DMS114 treated with DMSO at 0.1 percent for 48 hours (cell line): ENCODE measurements around the gene FRAS1.

Experiments
- DNase-seq: peaks from one replicate; lab custom pipeline; 2025; ENCODE audit not compliant: unreplicated experiment; lab: John Stamatoyannopoulos, UW

FRAS1 gene

DNA sequence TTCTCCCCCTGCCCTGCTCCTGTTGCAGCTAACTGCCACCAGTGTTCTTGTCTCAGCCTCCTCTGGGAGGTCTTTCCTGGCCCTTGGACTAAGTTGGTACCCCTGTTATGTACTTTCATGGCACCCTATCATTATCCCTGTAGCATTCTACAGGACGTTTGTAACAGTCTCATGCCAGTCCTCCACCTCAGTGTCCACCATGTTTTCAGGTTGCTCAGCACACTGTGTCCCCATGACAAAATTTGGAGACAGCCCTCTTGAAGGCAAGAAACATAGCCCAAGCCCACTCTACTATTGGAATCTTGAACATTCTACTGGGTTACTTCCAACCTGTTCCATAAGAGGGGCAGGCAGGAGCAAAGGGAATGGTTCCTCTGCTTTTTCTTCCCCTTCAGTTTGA, 300.0 kb downstream of the FRAS1 start:
- DNase-seq, result no peak

DNA sequence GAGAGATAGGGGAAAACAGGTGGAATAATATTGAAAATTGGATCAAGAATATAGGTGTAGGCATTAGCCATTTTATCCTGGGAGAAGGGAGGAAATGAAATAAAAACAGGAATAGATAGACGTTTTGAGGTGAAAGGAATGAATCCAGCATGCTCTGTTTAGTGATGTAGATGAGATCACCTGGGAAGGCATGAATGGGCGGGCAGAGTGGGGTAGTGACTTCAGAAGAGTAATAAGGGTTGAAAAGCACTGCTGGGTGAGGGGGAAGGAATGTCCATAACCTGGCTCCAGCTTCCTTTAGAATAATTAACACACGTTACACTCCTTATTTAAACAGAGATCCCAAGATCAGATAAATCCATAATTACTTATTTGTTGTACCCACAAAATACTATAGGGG, 303.3 kb downstream of the FRAS1 start:
- DNase-seq, result no peak

DNA sequence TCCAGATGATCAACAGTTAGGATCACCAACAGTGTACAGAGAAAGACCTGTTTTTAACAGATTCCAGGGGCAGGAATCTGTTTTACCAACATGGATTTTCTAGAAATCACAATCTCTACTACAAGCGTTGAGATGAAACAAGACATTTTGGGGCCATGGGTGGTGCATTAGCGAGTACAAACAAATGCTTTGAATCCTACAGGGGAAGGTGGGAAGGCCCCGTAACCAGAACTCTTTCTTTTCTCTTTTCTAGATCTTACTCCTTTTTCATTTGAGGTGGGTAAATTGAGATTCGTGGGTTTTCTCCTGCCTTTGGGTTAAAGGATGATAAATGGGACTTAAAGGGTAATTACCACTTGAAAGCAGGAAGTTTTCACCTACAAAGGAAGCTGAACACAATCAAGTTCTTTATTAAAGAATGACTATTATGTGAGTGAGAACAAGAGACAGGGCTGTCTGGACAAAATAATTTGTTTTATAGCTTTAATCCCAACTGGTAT, 304.5 kb downstream of the FRAS1 start:
- DNase-seq, result no peak

DNA sequence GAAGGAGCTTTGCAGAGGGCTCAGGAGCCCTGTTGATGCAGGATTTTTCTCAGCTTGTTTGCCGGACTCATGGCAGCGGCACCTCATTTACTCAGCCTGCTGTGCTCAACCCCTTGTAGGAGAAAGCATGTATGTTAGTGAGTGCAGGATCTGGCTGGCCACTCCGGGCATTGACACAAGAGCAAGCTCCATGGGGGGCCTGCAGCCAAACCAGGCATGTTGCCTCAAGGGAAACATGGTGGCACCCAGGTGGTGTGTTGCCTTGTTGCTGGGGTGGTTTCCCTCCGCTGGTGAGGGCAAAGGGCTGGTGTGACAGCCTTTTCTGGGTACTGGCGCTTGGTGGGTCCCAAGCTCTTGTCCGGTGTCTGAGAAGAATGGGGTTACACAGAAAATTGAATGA, 305.2 kb downstream of the FRAS1 start:
- no peak for DNase-seq

DNA sequence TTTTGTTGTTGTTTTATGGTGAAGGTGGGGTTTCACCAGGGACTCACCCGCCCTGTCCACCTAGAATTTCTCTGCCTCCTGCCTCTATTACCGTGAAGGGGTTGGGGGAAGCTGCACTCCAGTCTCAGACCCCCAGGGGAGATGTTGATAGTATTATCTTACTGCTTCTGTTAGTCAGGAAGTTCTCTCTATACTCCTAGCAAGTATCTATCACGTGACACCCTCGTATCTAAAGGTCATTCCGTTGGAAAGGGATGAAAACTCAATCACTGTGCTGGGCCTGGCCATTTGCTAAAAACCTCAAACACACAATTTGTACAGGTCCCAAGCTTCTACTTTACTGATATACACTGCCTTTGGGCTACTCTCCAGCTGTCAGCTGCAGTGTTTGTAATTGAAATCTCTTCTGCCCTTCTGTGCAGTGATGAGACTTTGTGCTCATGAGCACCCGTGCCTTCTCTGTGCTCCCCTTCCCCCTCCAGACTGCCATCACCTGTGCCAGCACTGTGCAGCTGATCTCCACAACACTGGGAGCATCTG, 306.0 kb downstream of the FRAS1 start:
- DNase-seq, result no peak

DNA sequence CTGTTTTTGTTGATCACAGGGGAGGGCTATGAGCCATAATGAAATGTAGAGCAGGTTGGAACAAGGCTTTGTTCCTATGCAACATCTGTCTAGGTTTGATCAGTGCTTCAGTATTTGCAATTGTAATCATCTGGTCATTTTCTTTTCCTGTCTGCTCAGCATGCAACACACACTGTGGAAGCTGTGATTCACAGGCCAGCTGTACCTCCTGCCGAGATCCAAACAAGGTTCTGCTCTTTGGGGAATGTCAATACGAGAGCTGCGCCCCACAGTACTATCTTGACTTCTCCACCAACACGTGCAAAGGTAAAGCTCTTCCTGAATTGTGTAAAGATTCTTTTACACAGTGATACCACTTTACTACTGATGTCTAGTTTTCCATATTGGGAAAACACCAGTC, 312.6 kb downstream of the FRAS1 start:
- DNase-seq, result no peak

DNA sequence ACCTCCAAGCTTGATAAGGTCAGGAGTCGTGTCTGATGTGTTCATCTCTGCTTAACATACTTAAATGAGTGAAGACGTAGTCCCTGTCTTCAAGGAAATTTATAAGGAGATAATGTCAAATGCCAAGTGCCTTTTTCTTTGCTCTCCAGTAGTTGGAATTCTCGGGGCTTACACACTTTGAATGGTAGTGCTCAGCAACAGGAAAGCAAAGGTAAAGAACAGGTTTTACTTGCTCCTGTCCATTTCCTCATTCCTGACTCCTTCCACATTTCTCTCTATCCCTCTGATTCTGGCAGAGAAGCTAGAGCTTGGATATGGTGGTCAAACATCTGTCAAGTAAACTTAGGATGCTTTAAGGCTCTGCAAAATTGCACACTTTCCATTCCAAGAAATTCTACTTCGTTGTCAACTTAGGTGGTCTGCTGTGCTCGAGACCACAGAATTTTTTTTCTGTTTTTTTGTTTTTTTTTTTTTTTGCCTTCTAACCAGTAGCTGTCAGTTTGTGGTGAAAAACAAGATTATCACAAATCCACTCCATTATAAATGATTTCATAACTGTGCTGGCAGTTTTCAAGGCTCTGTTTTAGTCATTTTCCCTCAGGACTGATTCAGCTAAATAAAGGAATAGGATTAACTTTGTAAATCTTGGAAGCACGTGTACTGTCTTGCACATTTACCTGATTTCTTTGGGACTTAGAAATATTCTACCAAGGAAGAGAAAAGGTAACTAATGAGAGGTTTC, 313.7 kb downstream of the FRAS1 start:
- no peak for DNase-seq

DNA sequence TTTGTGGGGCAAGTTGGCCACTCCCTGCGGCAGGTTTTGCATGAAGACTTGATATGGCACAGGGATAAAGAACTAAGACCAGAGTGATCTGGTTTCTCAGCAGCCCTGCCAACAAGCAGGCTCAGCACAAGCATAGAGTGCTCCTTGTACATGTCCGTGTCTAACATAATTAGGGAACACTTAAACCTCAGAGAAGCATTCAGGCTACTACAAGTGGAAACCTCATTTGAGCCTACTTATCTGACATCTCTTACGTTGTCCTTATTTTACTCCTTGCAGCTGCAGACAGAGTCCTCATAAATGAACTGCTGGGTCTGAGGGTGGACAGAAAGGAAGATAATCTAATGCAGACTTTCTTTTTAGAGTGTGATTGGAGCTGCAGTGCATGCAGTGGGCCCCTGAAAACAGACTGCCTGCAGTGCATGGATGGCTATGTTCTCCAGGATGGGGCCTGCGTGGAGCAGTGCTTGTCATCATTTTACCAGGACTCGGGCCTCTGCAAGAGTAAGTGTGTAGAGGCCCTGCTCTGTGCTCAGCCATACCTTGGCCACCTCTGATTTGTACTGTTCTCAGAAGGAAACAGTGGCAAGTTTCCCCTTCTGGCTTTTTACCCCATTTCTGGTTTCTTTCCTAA, 315.3 kb downstream of the FRAS1 start:
- no peak for DNase-seq

DNA sequence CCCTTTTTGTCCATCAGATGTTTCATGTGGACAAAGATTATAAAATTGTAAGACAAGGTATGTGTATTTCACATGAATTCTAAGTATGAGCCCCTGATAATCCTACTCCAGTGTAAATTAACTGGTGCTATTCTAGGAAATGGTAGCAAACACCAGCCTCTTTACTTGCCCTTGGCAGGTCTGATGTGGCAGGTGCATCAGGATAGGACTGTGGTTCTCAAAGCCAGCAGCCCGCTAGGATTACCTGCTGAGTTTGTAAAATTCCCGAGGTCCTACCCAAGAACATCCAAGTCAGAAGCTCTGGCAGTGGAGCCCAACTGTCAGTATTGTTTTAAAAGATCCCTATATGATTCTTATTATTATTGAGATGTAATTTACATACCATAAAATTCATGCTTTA, 320.4 kb downstream of the FRAS1 start:
- no peak for DNase-seq

DNA sequence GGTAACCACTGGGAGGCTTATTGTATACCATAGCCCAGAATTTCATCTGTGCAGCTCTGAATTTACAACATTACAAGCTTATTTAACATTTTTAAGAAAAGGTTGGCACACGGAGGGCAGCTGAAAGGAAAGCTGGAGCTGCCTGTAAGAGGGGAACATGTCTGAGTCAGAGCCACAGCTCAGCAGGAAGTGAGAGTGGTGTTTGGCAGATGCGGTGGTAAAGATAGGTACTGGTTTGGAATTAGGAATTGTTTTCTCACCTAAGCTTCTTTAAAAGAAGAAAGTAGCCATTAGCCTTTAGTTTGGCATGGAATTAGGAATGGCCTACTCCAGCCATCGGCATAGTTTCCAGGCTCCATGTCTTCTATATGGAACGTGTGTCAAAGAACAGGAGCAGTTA, 321.9 kb downstream of the FRAS1 start:
- no peak for DNase-seq

DNA sequence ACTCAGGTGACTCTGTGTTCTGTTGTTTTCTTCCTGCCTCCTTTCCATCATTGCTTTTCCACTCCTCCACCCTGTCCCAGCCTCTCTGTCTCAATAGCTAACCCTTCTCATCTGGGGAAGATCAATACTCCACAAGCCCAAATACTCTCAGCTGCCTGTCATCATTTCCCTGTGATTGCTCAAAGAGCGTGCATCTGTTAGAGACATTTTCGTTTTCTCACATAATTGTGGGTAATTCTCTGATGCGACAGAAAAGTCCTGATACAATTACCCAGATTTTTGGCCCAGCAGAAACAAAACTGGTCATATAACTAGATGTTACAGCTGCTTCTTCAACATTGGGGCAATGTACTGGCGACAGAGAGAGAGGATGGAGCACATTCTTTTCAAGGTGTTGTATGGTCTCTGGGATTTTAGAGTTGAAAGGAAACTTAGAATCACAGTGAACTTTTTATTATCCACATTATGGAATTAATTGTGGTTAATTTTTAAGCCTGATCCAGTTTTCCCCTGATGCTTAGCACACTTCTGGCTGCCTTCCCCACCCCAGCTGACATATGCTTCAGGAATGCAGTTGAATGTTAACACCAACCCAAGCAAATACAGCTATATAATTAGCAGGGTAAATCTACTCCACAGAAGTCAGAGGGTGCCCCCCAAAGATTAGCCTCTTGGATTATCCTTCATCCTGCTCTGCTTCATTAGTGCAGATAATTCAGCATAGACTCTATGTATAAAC, 323.0 kb downstream of the FRAS1 start:
- no peak for DNase-seq

DNA sequence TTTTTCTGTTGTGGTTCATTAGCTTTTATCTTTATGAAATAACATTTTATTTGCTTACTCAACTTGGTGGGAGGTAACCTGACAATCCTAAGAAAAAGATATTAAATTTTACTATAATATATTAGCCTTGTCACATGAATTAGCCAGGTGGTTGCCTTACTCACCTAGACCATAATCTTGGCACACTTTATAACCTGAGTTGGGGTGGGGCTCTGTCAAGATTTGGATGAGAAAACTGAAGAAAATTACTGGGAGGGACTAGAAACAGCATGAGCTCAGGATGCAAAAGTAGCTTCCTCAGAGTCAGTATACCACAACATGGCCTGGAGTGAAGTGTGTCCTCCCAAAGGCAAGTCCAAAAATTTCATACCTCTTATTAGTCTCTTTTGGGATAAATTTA, 329.6 kb downstream of the FRAS1 start:
- no peak for DNase-seq

DNA sequence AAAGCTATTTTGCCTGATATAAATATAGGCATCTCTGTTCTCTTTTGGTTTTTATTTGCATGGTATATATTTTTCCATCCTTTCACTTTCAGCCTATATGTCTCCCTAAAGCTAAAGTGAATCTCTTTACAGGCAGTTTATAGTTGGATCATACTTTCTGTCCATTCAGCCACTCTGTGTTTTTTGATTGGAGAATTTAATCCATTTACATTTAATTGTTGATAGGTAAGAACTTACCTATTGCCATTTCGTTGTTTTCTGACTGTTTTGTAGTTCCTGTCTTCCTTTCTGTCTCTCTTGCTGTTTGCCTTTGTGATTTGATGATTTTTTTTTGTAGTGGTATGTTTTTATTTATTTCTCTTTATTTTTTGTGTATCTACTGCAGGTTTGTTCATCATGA, 338.5 kb downstream of the FRAS1 start:
- no peak for DNase-seq

DNA sequence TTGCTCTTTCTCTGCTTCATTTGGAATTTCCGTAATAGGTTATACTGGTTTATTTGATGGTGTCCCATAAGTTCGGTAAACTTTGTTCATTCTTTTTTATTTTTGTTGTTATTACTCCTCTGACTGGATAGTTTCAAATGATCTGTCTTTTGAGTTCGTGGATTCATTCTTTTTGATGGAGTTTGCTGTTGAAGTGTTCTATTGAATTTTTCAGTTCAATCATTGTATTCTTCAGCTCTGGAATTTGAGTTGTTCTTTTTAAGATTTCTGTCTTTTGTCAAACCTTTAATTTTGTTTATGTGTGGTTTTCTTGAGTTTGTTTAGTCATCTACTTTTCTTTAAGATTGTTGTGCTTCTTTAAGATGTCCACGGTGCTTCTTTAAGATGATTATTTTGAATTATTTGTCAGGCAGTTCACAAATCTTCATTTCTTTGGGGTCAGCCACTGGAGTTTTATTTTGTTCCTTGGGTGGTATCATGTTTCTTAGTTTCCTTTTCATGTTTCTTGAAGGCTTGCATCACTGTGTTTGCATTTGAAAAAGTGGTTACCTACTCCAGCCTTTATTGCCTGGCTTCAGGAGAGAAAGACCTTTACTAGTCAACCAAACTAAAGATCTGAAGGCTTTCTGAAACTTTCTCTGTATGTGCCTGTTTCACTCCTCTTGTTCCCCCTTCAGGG, 339.6 kb downstream of the FRAS1 start:
- DNase-seq, result no peak

DNA sequence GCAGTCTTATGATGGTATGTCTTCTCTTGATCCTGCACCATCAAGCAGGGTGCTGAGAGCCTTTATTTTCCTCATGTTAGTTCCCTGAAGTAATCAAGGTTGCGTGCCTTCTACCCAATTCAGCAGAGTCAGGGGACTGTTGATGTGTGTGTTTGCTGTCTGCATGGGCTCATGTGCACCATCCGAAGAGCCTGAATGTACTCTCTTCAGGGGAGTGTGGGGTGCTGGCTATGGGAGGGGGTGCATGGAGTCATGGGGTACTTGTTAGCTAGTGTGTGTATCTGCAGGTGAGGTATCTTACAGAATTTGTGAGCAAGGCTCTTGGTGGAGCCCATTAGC, 340.1 kb downstream of the FRAS1 start:
- no peak for DNase-seq

DNA sequence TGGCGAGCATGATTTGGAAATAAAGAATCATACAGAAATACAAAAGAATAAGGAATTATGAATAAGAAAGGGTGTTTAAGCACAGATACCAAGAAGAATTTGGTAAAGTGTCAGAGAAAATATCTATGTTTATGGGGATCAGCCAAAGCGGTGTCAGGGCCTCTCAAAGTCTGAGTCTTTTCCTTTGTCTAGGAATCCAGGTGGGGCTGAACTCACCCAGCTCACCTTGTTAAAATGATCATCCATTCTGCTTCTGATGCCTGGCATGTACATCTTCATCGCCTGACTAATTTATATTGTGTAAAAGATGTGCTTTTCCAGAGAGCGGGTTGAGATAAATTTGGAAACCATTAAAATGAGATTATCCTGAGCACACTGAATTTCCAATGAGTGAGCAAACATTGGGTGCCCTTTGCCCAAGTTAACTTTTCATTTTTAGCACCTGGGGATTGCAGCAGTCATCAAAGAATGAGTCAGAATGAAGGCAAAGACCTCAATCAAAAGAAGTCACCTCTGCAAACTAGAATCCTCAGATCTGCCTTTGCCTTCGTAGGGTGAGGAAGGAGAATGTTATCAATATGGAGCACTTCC, 352.6 kb downstream of the FRAS1 start:
- DNase-seq, result no peak

DNA sequence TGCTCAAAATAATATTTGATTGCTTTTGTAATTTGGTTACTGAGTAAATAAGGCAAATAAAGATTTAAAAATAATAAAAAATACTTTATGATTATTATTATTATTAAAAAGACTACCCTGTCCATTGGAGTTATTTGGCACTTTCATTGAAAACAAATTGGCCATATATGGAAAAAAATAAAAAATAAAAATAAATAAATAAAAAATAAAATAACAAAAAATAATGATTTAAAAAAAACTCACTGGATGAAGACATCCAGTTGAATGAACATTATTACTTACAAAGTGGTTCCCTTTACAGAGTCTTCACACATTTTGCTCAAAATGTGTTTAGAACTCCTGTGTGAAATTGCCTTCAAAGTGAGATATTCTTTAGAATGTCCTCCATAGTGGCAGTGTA, 353.1 kb downstream of the FRAS1 start:
- no peak for DNase-seq

DNA sequence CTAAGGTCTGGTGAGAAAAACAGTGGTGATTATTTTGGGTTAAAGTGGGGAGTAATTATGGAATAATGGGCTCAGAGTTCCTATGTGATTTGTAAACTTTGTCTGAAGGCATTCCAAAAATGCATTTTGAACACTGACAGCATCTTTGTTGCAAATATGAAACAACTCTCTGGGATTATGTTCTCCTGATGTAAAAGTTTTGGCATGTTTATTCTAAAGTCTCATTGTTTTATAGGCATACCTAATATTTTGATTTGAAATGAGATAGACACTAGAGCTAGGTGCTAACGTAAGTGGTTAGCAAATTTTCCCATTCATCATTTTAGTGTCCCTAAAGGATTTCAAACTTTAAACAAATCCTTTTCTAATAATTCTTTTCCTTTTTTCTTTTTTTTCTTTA, 353.6 kb downstream of the FRAS1 start:
- no peak for DNase-seq

DNA sequence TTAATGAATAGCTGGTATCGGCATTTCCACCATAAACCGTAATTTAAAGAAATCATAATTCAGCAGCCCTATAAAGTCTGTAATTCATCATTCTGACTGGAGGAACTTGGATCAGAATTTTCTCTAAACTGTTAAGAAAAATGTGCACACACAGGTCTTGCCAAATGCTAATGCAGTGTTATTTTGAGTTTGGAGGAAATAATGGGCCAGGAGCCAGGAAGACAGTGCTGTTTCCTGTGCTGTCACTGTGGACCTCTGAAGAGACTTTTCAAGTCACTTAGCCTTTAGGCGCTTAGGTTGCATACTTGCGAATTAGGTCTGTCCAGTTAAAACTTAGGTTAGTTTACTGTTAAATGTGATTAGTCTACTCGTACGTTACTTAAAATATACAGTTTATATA, 357.0 kb downstream of the FRAS1 start:
- DNase-seq, result no peak

DNA sequence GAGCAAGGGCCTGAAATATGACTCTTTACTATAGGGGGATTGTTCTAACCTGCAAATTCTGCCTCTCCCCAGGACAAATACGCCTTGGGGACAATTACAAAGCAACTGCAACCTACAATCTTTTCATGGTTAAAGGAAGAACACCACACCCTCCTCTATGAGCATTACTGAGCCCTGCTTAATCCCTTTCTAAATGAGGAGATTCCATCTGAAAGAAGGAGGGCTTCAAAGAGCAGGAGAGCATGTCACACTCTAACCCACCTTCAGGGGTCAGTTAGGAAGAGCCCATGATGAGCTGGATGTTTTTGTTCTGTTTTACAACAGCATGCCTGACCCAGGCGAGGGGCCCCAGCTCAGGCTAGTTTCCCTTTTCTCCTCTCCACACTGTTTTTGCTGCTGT, 360.5 kb downstream of the FRAS1 start:
- DNase-seq, result no peak

DNA sequence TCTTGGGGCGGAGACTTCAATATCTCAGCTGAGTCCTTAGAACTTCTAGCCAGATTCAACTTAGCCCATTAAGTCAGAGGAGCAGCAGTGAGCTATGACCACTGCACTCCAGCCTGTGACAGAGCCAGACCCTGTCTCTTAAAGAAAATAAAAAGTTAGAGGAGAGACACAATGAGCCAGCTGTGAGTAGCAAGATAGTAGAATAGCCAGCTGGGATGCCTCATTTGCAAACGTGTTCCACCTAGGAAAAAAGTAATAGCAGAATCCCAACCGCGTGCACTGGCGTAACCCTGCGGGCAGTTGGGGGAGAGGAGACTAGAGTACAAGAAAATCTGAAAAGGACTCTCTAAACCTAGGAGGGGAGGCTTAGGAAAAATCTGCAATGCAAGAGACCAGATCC, 361.3 kb downstream of the FRAS1 start:
- DNase-seq, result no peak
